GM12878 (cell line): ENCODE results near the gene ATP4A. TPM values are rescaled to one million over a fixed set of nuclear protein-coding genes. Genes with fewer than 3 reads are reported as not detected.
A peak's percentile ranks its signal among the peaks of the same experiment; 100 is the strongest.

Experiments
- ASH2L ChIP-seq: fragments of 300-600, 200-600 bp; sonication (generic); IDR thresholded peaks from 2 replicates; pipeline ENCODE4 v1.6.1; 2017; ENCODE audit warnings: low read depth, mild to moderate bottlenecking, borderline replicate concordance
- ATF7 ChIP-seq: fragments of 450-650 bp; IDR thresholded peaks from 2 replicates; pipeline ENCODE4 v1.6.1; 2016; ENCODE audit warnings: low read depth, mild to moderate bottlenecking
- CBX3 ChIP-seq: fragments of 200-600 bp; sonication (generic); IDR thresholded peaks from 2 replicates; pipeline ENCODE4 v1.6.1; 2016; ENCODE audit warnings: low read depth, borderline replicate concordance
- CEBPB ChIP-seq, 2 experiments: fragments of 150-350 bp in 1 of 2; IDR thresholded peaks; 2 replicates each; pipeline ENCODE4 v1.6.1; 2012 to 2014; ENCODE audit warnings: low read depth in 2 of 2, low read length in 2 of 2, borderline replicate concordance in 1 of 2, inconsistent platforms in 1 of 2
- DPF2 ChIP-seq: fragments of 450-650 bp; IDR thresholded peaks from 2 replicates; pipeline ENCODE4 v1.6.1; 2017; ENCODE audit warnings: mild to moderate bottlenecking
- E2F8 ChIP-seq: fragments of 450-650 bp; IDR thresholded peaks from 2 replicates; pipeline ENCODE4 v1.6.1; 2018; ENCODE audit warnings: mild to moderate bottlenecking, low read depth, moderate library complexity; ENCODE audit not compliant: partially characterized antibody
- HCFC1 ChIP-seq: fragments of 150-350 bp; IDR thresholded peaks from 2 replicates; pipeline ENCODE4 v1.6.1; 2014; ENCODE audit warnings: low read length
- IRF3 ChIP-seq: fragments of 450-650 bp; IDR thresholded peaks from 2 replicates; pipeline ENCODE4 v1.6.1; 2014; ENCODE audit warnings: mild to moderate bottlenecking
- IRF4 ChIP-seq: IDR thresholded peaks from 2 replicates; pipeline ENCODE4 v1.6.1; 2011; ENCODE audit warnings: low read depth, low read length
- LARP7 ChIP-seq: fragments of 450-650 bp; IDR thresholded peaks from 2 replicates; pipeline ENCODE4 v1.6.1; 2017; ENCODE audit warnings: mild to moderate bottlenecking
- MTA2 ChIP-seq: fragments of 450-650 bp; IDR thresholded peaks from 2 replicates; pipeline ENCODE4 v1.6.1; 2016; ENCODE audit warnings: low read depth, mild to moderate bottlenecking, moderate library complexity
- NFIC ChIP-seq: IDR thresholded peaks from 2 replicates; pipeline ENCODE4 v1.6.1; 2012; ENCODE audit warnings: low read depth, mild to moderate bottlenecking, inconsistent platforms, low read length, moderate library complexity
- NFYB ChIP-seq: IDR thresholded peaks from 2 replicates; pipeline ENCODE4 v1.6.1; 2011; ENCODE audit warnings: low read depth, mild to moderate bottlenecking, low read length, improper control_type of control experiment, moderate library complexity; ENCODE audit not compliant: insufficient read depth
- NR2C1 ChIP-seq: fragments of 450-650 bp; IDR thresholded peaks from 2 replicates; pipeline ENCODE4 v1.6.1; 2017; ENCODE audit warnings: antibody characterized with exemption, mild to moderate bottlenecking, moderate library complexity
- PAX8 ChIP-seq: fragments of 450-650 bp; IDR thresholded peaks from 2 replicates; pipeline ENCODE4 v1.6.1; 2017; ENCODE audit warnings: mild to moderate bottlenecking, moderate library complexity
- RUNX3 ChIP-seq: IDR thresholded peaks from 2 replicates; pipeline ENCODE4 v1.6.1; 2012; ENCODE audit warnings: low read length, inconsistent platforms
- SIN3A ChIP-seq: IDR thresholded peaks from 2 replicates; pipeline ENCODE4 v1.6.1; 2012; ENCODE audit warnings: low read depth, low read length, improper control_type of control experiment
- SMAD5 ChIP-seq: IDR thresholded peaks from 2 replicates; pipeline ENCODE4 v1.6.1; 2016; ENCODE audit warnings: antibody characterized with exemption, low read depth
- SP1 ChIP-seq: IDR thresholded peaks from one replicate; pipeline ENCODE4 v1.6.1; 2011; ENCODE audit warnings: low read depth, low read length
- USF1 ChIP-seq: IDR thresholded peaks from 2 replicates; pipeline ENCODE4 v1.6.1; 2011; ENCODE audit warnings: borderline replicate concordance, low read depth, mild to moderate bottlenecking, moderate library complexity, mixed read lengths, low read length; ENCODE audit not compliant: insufficient read depth; ENCODE audit errors: extremely low read length
- YBX1 ChIP-seq: fragments of 450-650 bp; IDR thresholded peaks from 2 replicates; pipeline ENCODE4 v1.6.1; 2016; ENCODE audit warnings: antibody characterized with exemption
- ZBTB33 ChIP-seq: fragments of 450-650 bp; IDR thresholded peaks from 2 replicates; pipeline ENCODE4 v1.6.1; 2017; ENCODE audit warnings: mild to moderate bottlenecking
- ZNF24 ChIP-seq: fragments of 450-650 bp; IDR thresholded peaks from 2 replicates; pipeline ENCODE4 v1.6.1; 2017; ENCODE audit warnings: antibody characterized with exemption, mild to moderate bottlenecking
- polyA plus RNA-seq, 11 experiments: library from polyadenylated mRNA; depleted of rRNA in 4 of 11; unstranded in 6 of 11; stranded (reverse) in 5 of 11; fragments of >200 nt; fragmentation: Nextera tagmentation in 4 of 11; fragmentation: Illumina TruSeq in 1 of 11; extraction: Ambion mirVana in 4 of 11; extraction: Trizol in 1 of 11; gene quantifications; 1 replicate in 1 of 11; 2 replicates in 10 of 11; pipeline versions ENCODE4 v1.2.1 to v1.2.3, GENCODE V29; 2011 to 2016; ENCODE audit warnings: inconsistent platforms in 2 of 11, missing spikeins in 2 of 11, low read depth in 1 of 11
- total RNA-seq, 4 experiments: library from RNA; depleted of rRNA in 3 of 4; stranded (reverse); fragments of >200 nt in 3 of 4; fragmentation: Illumina TruSeq in 1 of 4; extraction: Trizol in 1 of 4; gene quantifications; 2 replicates each; pipeline versions ENCODE4 v1.2.1 to v1.2.3, GENCODE V29; 2013 to 2021

Gene ATP4A
- total and polyA plus RNA-seq, 10 of the 15 experiments (the other 5 are each of a cell fraction or from before 2014, with no cell fraction given), result 0.03 to 1.5 (median 0.11) TPM; not detected in 3

- no peak for TF ChIP-seq IRF3
- no peak for TF ChIP-seq IRF4
- TF ChIP-seq YBX1, result no peak
- peak; percentile 55 for TF ChIP-seq ATF7
- TF ChIP-seq SMAD5, result 0 out of 2 replicates have a peak, but pooled peaks have one; percentile 64
- no peak for TF ChIP-seq PAX8
- TF ChIP-seq CBX3, result no peak
- TF ChIP-seq NFIC, result no peak
- TF ChIP-seq MTA2, result no peak
- peak; percentile 85 for TF ChIP-seq USF1
- peak; percentile 21; the same call in 1 of the 2 replicates for TF ChIP-seq RUNX3
- no peak for TF ChIP-seq ZNF24
- TF ChIP-seq NR2C1, result peak; percentile 68
- no peak for TF ChIP-seq CEBPB (IDR thresholded peaks at IDR 0.05; ENCODE audit: borderline replicate concordance in 1 of 2, low read depth in 2 of 2, low read length in 2 of 2)
- TF ChIP-seq HCFC1, result peak; percentile 94
- peak; percentile 83 for TF ChIP-seq LARP7
- peak; percentile 58 for TF ChIP-seq SP1
- no peak for TF ChIP-seq ASH2L
- no peak for TF ChIP-seq NFYB
- peak; percentile 66; the same call in 1 of the 2 replicates for TF ChIP-seq DPF2
- peak; percentile 74; the same call in 1 of the 2 replicates for TF ChIP-seq SIN3A
- TF ChIP-seq E2F8, result no peak
- TF ChIP-seq ZBTB33, result no peak
Measured at GRCh38 chr19:35545001-35545854, 18.2 kb downstream of the ATP4A start, which contains the start of gene TMEM147 (continued).
